Prostate gland (tissue), 2 donors: ENCODE results near the gene CYFIP1.

Experiments used
- POLR2AphosphoS5 ChIP-seq: sonication (generic); formaldehyde crosslinking; IDR thresholded peaks from one replicate; pipeline ENCODE4 v1.6.1; 2017; ENCODE audit warnings: antibody characterized with exemption
- TF ChIP-seq, protein P1 (sequence below), 4 experiments: fragments of 200-600 bp in 2 of 4; fragments of 450-650 bp in 2 of 4; sonication (generic) in 2 of 4; IDR thresholded peaks; 1 replicate in 3 of 4; 2 replicates in 1 of 4; pipeline ENCODE4 v1.5.1; 2016 to 2019; ENCODE audit warnings: antibody characterized with exemption in 4 of 4, mild to moderate bottlenecking in 2 of 4, moderate library complexity in 2 of 4

GRCh38 chr15:23022156-23022555, 42.0 kb upstream of the CYFIP1 start:
- TF ChIP-seq, protein P1, sequence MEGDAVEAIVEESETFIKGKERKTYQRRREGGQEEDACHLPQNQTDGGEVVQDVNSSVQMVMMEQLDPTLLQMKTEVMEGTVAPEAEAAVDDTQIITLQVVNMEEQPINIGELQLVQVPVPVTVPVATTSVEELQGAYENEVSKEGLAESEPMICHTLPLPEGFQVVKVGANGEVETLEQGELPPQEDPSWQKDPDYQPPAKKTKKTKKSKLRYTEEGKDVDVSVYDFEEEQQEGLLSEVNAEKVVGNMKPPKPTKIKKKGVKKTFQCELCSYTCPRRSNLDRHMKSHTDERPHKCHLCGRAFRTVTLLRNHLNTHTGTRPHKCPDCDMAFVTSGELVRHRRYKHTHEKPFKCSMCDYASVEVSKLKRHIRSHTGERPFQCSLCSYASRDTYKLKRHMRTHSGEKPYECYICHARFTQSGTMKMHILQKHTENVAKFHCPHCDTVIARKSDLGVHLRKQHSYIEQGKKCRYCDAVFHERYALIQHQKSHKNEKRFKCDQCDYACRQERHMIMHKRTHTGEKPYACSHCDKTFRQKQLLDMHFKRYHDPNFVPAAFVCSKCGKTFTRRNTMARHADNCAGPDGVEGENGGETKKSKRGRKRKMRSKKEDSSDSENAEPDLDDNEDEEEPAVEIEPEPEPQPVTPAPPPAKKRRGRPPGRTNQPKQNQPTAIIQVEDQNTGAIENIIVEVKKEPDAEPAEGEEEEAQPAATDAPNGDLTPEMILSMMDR (IDR thresholded peaks at IDR 0.05), result no peak
- TF ChIP-seq POLR2AphosphoS5, result no peak
